SK-N-MC (cell line): Measurements from ENCODE around the gene CACNA2D1.

Experiments used
- EZH2 ChIP-seq: fragments of 200-600 bp; sonication (generic); IDR thresholded peaks from one replicate; pipeline ENCODE4 v1.6.1; 2017; ENCODE audit warnings: antibody characterized with exemption
- FOXP2 ChIP-seq: optimal IDR thresholded peaks from 2 replicates; pipeline ENCODE3; 2011; ENCODE audit warnings: mild to moderate bottlenecking, moderate library complexity; ENCODE audit not compliant: insufficient read depth; ENCODE audit errors: extremely low read length, control extremely low read depth
- POLR2AphosphoS5 ChIP-seq: IDR thresholded peaks from 2 replicates; pipeline ENCODE4 v1.6.1; 2012; ENCODE audit warnings: mild to moderate bottlenecking, low read depth, low read length, borderline replicate concordance

DNA sequence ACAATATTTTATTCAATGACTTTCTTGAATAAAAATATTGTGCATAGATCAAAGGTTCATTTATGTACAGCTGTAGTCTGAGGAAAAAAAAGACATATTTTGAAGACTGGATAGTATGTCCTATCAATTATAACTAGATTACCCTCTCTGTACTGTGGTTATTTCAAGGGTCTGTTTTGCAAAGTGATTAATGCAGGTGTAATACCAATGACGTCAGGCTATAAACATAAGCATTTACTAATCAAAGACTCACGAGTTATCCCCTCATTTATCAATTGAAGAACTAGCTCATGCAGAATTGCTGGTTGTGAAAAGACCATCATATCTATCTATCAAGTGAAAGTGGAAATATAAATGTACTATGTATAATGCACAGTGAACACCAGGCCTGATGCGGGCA lies 460.2 kb downstream of the CACNA2D1 start:
- TF ChIP-seq POLR2AphosphoS5 (no peak), EZH2 (no peak), FOXP2 (no peak)
